IPS DF 6.9 (cell line): ENCODE results near the gene RMP24.
"Not testable (repeated sequence)": the region's sequence is repeated elsewhere in the genome, so short reads cannot be mapped to it uniquely, and the experiment has no call there.

ENCODE experiments used
- DNase-seq: peaks from one replicate; pipeline ENCODE4 v3.0.0-alpha.2; 2013; ENCODE audit warnings: low read depth, low spot score
- H3K27ac ChIP-seq: one replicate; pipeline ENCODE4 v1.5.1; 2013; ENCODE audit warnings: low read length, control low read depth
- H3K27me3 ChIP-seq: 2 replicates; pipeline ENCODE4 v1.6.1; 2013; ENCODE audit warnings: mild to moderate bottlenecking, low read length; ENCODE audit not compliant: control insufficient read depth, insufficient read depth
- H3K36me3 ChIP-seq: 2 replicates; pipeline ENCODE4 v1.6.1; 2013; ENCODE audit warnings: low read length; ENCODE audit not compliant: control insufficient read depth, insufficient read depth
- H3K4me1 ChIP-seq: 2 replicates; pipeline ENCODE4 v1.6.1; 2013; ENCODE audit warnings: low read length; ENCODE audit not compliant: control insufficient read depth, insufficient read depth
- H3K4me3 ChIP-seq: 2 replicates; pipeline ENCODE4 v1.5.1; 2013; ENCODE audit warnings: mild to moderate bottlenecking, low read length
- H3K9me3 ChIP-seq: 2 replicates; pipeline ENCODE4 v1.6.1; 2013; ENCODE audit warnings: low read length, inconsistent platforms; ENCODE audit not compliant: control insufficient read depth, insufficient read depth
- WGBS: extraction: QIAGEN DNeasy Blood & Tissue Kit; methylation state at CpG from one replicate; pipeline ENCODE4 v1.1.7; 2013; ENCODE audit warnings: mixed read lengths, missing lambda C conversion rate; ENCODE audit not compliant: insufficient read length, insufficient coverage; 5-methylcytosine and 5-hydroxymethylcytosine counted together

The RMP24 gene

DNA sequence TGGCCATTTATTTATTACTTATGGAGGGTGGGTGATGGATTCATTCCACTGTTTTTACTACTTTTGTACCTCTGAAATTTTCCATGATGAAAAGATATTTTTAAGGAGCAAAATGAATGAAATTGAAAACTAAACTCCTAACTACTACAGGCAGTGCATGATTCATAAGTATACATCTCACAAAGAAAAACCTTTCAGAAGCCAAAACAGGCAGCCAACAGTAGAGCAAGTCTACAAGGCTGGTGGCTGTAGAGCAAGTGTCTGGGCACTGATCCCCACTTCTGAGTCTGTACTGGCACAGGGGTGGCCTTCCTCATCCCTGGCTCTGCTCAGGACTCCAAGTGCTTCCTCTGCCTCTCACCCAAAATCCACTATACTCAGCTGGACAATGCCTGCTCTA, 8.2 kb upstream of the RMP24 start:
- Histone ChIP-seq H3K27me3 (no peaks in the 10 kb centered on the region), H3K27ac (no peak overlapping the region), H3K4me1 (no peaks in the 10 kb centered on the region), H3K9me3 (no peaks in the 10 kb centered on the region; the same call in 1 of the 2 replicates), H3K4me3 (no peak overlapping the region), H3K36me3 (no peaks in the 10 kb centered on the region)
- DNase-seq, result no peak

GRCh38 chr18:35967866-35968265, 4.6 kb upstream of the RMP24 start:
- not testable (repeated sequence) for H3K27ac ChIP-seq, DNase-seq, H3K4me1 ChIP-seq, H3K9me3 ChIP-seq, H3K27me3 ChIP-seq, H3K36me3 ChIP-seq, H3K4me3 ChIP-seq
- WGBS, result no CpG with 5 or more reads among the region's 4 CpGs

DNA sequence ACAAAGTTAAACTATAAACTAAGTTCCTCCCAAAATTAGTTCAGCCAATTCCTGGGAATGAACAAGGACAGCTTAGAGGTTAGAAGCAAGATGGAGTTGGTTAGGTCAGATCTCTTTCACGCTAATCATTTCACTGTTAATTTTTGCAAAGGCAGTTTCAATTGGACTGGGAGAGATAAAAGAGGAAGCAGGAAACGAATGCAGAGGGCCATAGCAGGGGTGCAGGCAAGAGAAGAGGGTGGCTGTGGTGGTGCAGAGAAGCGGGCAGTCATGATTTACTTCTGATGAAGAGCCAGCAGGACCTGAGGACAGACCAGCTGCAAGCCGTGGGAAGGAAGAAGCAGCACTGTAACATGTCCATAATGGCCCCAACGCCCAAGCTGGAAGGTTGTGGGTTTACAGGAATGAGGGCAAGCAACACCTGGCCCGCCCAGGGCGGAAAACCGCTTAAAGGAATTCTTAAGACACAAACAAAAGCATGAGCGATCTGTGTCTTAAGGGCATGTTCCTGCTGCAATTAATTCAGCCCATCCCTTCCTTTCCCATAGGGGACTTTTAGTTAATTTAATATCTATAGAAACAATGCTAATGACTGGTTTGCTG, 4.1 kb upstream of the RMP24 start:
- H3K4me3 ChIP-seq, result no peak overlapping the region
- H3K9me3 ChIP-seq, result no peaks in the 10 kb centered on the region
- no peak overlapping the region for H3K27ac ChIP-seq
- WGBS, result no CpG with 5 or more reads among the region's 9 CpGs
- H3K4me1 ChIP-seq, result no peaks in the 10 kb centered on the region
- no peaks in the 10 kb centered on the region for H3K36me3 ChIP-seq
- H3K27me3 ChIP-seq, result no peaks in the 10 kb centered on the region
- DNase-seq, result no peak

DNA sequence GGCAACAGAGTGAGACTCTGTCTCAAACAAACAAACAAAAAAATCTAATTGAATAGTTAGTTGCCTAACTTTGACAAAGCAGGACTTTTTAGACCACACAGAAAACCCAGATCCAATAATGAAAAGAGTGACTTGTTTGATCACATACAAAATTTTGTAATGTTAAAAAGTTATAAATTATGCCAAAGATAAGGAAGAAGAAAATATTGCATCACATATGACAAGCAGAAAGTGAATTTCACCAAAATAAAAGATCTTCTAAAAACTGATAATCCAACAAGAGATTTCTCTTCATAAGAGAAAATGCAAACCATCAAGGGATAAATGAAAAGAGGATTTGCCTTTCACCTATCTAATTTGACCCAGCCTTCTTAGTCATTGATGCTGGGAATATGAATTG, 2.8 kb upstream of the RMP24 start:
- DNase-seq, result no peak
- Histone ChIP-seq H3K27me3 (no peaks in the 10 kb centered on the region), H3K9me3 (no peaks in the 10 kb centered on the region), H3K36me3 (no peaks in the 10 kb centered on the region), H3K27ac (no peak overlapping the region), H3K4me1 (no peaks in the 10 kb centered on the region), H3K4me3 (no peak overlapping the region)

DNA sequence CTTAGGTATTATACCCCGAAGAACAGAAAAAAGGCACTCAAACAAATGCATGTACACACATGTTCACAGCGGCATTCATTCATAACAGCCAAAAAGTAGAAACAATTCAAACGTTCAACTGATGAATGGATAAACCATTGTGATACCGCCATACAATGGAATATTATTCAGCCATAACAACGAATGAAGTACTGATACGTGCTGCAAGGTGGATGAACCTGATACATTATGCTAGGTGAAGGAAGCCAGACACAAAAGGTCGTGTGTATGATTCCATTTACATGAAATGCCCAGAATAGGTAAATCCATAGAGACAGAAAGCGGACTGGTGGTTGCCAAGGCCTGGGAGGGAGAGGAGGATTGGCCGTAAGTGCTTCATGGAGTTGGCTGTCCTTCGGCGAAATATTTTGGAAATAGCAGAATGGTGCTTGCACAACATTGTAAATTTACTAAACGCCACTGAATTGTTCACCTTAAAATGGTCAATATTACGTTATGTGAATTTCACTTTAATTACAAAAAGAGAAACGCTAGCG, 750 bp upstream of the RMP24 start:
- Histone ChIP-seq H3K27me3 (no peaks in the 10 kb centered on the region), H3K9me3 (no peaks in the 10 kb centered on the region), H3K4me3 (peak overlapping the region; percentile 53; the same call in 1 of the 2 replicates), H3K27ac (no peak overlapping the region), H3K36me3 (peaks cover 2% of the 10 kb centered on the region; the same call in 1 of the 2 replicates), H3K4me1 (no peaks in the 10 kb centered on the region)
- DNase-seq, result no peak
- no CpG with 5 or more reads among the region's 15 CpGs for WGBS

- Histone ChIP-seq H3K9me3 (no peaks in the 10 kb centered on the region), H3K4me3 (no peak overlapping the region; the same call in 1 of the 2 replicates), H3K27me3 (no peaks in the 10 kb centered on the region), H3K4me1 (no peaks in the 10 kb centered on the region), H3K27ac (no peak overlapping the region), H3K36me3 (peaks cover 13% of the 10 kb centered on the region; the same call in 1 of the 2 replicates)
- no peak for DNase-seq
- no CpG with 5 or more reads among the region's 12 CpGs for WGBS
Measured at GRCh38 chr18:35973650-35974049, 1.2 kb downstream of the RMP24 start.

DNA sequence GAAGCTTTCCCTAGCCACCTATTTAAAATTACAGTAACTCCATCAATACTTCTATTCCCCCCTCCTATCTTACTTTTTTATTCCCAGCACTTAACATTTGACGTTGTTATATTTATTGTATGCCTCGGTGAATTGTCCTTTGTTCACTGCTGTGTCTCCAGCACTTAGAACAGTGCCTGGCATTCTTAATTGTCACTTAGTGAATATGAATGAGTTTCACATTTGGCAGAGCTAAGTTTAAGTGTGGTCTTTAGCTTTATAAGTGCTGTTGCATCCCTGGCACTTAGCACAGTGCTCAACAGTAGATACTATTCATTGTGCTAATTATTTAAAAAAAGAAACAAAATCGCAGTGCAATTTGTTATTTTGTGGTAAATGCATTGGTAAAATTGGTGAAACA, 1.7 kb downstream of the RMP24 start:
- Histone ChIP-seq H3K27me3 (no peaks in the 10 kb centered on the region), H3K36me3 (peaks cover 14% of the 10 kb centered on the region; the same call in 1 of the 2 replicates), H3K27ac (no peak overlapping the region), H3K9me3 (no peaks in the 10 kb centered on the region), H3K4me1 (no peaks in the 10 kb centered on the region), H3K4me3 (no peak overlapping the region)
- no peak for DNase-seq
- WGBS, result 100% methylated on average over 1 of the region's 3 CpGs

DNA sequence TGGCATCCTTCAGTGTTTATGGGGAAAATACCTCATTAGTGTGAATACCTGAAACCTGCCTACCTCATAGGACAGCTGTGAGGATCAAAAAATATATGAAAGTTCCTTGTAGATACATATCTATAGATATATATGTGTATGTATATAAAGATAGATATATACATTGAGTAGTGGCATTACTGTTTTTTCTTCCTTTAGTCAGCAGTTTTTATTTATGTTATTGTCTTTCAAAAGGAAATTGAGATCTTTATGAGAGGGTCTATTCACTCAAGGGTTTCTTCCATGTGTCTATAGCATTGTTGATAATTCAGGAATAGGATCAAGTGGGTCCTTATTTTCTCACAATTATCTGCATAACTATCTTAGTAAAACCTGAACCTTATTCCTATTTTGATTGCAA, 6.6 kb downstream of the RMP24 start:
- Histone ChIP-seq H3K27me3 (no peaks in the 10 kb centered on the region), H3K27ac (no peak overlapping the region), H3K36me3 (peaks cover 19% of the 10 kb centered on the region; the same call in 1 of the 2 replicates), H3K4me1 (no peaks in the 10 kb centered on the region), H3K9me3 (no peaks in the 10 kb centered on the region), H3K4me3 (no peak overlapping the region)
- DNase-seq, result no peak

GRCh38 chr18:35982409-35983114, 10.1 kb downstream of the RMP24 start:
- Histone ChIP-seq H3K9me3 (no peaks in the 10 kb centered on the region), H3K27ac (no peak overlapping the region), H3K27me3 (no peaks in the 10 kb centered on the region), H3K36me3 (peaks cover 16% of the 10 kb centered on the region; the same call in 1 of the 2 replicates), H3K4me1 (no peaks in the 10 kb centered on the region), H3K4me3 (no peak overlapping the region)
- DNase-seq, result no peak
- no CpG with 5 or more reads among the region's 2 CpGs for WGBS

DNA sequence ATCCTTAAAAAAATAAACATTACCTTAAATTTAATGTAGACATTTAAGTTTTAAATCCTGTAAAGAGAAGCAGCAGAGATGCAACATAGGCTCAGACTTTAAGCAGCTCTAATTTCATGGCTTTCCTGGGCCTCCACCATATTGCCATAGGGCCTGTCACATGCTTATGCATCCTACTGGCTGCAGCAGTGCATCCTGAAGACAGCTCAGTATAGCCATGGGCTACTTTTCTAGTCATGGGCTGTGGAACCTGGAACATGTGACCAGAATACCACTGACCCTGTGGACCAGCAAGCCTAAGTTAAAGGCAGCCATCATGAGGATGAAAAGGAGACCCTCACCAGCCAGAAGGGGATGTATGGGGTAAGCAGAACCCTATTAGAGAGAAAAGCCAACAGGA, 10.7 kb downstream of the RMP24 start:
- no peak overlapping the region for H3K4me3 ChIP-seq
- H3K27ac ChIP-seq, result no peak overlapping the region
- no peaks in the 10 kb centered on the region for H3K4me1 ChIP-seq
- no peaks in the 10 kb centered on the region for H3K27me3 ChIP-seq
- DNase-seq, result no peak
- no peaks in the 10 kb centered on the region for H3K9me3 ChIP-seq
- H3K36me3 ChIP-seq, result peaks cover 10% of the 10 kb centered on the region; the same call in 1 of the 2 replicates

DNA sequence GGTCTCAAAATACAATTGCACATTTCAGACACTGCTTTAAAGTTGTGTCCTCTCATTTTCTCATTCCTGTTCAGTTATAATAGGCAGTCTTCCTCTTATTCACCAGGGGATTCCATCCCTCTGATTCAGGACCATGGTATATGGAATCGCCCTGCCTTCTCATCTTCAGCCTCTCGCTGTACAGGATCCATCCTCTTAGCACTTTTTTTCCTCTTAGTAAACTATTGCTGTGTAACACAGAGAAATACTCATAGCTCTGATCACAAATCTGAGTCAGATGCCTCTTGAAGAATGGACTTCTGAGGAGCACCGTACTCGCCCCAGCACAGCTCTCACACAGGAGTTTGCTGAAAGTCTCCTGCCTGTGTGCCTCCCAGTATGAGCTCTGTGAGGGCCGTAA, 11.3 kb downstream of the RMP24 start:
- no peak for DNase-seq
- Histone ChIP-seq H3K36me3 (peaks cover 6% of the 10 kb centered on the region; the same call in 1 of the 2 replicates), H3K27me3 (no peaks in the 10 kb centered on the region), H3K4me1 (no peaks in the 10 kb centered on the region), H3K9me3 (no peaks in the 10 kb centered on the region), H3K4me3 (no peak overlapping the region), H3K27ac (no peak overlapping the region)
- no CpG with 5 or more reads among the region's 5 CpGs for WGBS
